GM18499 (cell line): ENCODE data around the gene SPATS2L.
A peak's percentile ranks its signal among the peaks of the same experiment; 100 is the strongest.

Experiments used
- ATAC-seq: cut with Tn5 transposase; IDR thresholded peaks from one replicate; pipeline ENCODE4 v1.9.1; 2021; ENCODE audit warnings: moderate number of reproducible peaks; ENCODE audit not compliant: insufficient read depth, unreplicated experiment

SPATS2L gene

GRCh38 chr2:200296118-200296517 is 10.4 kb upstream of the SPATS2L start:
- no peak for ATAC-seq

DNA sequence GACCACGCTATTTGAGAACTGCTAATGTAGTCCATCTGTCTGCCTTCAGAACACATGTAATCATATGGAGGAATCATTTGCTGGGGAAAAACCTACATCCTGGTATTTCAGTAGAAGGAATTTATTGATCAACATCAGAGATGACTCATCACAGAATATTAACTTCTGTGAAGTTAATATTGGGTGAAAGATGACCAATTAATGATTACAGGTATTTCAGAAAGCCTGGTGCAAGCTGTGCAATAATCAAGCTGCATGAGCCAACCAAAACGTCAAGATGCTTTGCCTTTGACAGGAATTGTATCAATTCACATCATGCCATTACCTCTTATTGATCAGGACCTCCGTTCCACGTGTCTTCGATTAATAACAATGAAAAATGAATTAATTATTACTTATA is 9.4 kb upstream of the SPATS2L start:
- ATAC-seq: no peak

- ATAC-seq: no peak
These were observed 8.5 kb upstream of the SPATS2L start for GRCh38 chr2:200297989-200298388.

GRCh38 chr2:200298816-200299215 is 7.7 kb upstream of the SPATS2L start:
- ATAC-seq: no peak

DNA sequence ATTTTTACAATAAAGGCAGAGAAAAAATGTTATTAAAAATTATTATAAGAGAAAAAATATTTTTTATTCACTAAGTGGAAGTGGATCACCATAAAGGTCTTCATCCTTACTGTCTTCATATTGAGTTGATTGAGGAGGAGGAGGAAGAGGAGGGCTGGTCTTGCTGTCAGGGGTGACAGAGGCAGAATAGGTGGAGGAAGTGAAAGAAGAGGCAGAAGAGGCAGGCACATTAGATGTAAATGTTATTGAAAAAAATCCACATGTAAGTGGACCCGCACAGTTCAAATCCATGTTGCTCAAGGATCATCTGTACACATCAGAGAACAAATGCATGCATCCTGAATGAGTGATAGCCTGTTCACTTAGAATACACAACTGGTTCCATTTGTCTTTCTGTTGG is 6.4 kb upstream of the SPATS2L start:
- ATAC-seq: no peak

DNA sequence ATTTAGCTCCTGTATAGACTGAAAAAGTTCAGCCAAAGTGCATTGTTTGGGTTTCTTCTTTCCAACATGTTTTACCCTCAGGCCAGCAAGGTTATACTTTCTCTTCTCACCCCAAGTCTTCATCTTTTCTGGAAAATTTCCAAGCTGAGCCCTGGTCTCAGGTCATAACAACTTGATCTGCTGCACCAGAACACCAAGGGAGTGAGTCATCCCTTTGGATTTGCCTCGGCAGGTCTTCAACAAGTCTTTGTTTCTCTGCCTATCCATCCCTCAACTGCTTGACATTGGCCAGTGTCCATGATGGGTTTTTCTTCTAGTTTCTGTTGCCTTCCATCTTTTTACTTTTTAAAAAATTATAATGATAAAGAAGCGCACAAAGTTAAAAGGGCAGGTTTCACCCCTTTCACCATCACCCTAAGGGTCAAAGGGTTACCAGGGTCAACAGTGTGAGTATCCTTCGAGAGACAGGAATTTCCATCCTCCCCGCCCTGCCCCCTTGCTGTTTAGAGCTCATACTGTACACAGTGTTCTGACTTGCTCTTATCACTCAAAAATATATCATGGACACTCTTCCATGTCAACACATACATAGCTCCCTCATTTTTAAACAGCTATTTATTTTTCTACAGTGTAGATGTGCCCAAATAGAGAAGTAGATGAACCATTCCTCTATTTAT is 5.7 kb upstream of the SPATS2L start:
- ATAC-seq: no peak

DNA sequence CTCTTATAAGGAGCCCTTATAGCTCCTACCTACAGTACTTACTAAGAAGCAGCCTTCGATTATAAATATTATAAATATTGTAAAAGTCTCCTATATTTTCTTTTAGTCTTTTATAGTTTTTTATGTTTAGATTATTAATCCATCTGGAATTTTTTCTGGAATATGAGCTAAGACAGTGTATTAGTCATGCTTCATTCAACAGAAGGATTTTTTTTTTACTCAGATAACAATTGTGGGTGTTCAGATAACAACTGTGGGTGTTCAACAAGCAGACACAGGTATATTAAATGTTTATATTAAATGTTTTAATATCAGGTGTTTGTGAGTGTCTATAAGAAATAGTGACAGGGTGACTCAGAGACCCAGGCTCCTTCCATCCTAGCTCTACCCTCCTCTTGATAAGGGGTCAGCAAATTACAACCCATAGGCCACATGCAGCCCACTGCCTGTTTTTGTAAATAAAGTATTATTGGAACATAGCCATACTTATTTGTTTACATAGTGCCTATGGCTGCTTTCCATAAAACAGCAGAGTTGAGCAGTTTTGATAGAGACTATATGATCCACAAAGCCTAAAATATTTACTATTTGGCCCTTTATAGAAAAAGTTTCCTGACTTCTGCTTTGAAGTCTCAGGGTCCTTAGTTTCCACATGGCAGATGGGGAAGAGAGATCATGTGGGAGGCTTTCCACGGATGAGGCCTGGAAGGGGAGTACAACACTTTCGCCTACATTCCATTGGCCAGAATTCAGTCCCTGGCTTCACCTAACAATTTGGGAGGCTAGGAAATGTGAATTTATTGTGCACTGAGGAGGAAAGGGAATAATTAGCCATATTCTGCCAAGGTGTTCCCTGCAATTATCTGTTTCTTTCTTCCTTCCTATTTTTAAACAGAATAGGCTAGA is 4.3 kb upstream of the SPATS2L start:
- ATAC-seq: no peak

DNA sequence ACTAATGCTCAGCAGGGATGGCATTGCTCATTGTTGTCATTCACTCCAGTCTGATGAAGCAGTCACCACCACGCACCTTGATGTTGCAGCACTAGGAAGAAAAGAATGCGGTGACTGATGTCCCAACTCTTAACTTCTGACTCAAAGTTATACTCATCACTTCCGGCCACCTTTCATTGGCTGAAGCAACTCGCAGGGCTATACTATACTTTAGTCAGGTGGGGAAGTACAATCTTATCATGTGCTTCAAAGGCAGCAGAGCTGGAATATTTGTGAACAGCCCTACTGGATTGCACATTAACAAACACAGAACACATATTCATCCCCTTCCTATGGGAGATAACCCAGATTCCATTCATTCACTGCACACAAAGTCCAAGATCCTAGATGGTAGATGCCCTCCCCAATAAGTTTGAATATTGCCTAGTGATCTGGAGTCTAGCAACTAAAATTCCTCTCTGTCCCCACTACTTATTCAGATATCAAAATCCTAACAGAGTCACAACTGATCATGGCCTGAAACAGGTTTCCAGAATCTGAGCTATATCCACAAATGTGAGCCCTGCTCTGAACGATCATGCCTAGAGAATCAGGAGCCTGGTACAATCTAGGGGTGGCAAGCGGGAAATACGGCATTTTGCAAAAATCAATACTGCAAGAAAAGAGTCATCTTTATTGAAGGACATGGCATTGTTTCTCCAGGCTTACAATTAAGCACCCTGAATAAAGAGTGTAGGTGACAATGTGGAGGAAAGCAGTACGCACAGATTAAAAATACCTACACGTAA is 3.4 kb upstream of the SPATS2L start:
- ATAC-seq: no peak

DNA sequence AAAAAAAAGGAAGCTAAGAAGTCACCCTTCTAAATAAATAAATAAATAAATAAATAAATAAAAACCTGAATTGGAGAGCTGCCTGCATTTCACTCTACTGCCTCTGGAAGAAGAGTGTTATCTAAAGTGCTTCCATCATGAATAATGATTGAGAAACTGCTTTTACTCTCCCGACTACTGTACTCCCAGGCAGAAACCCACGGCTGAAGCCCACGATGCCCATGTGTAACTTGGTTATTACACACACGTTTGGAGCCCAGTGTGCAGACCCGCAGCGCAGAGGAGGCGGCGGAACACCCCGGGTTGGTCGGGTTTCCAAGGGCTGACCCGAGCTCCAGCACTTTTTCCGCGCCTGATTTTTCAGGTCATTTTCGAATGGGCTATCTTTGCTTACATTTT is 697 bp upstream of the SPATS2L start:
- ATAC-seq: no peak

DNA sequence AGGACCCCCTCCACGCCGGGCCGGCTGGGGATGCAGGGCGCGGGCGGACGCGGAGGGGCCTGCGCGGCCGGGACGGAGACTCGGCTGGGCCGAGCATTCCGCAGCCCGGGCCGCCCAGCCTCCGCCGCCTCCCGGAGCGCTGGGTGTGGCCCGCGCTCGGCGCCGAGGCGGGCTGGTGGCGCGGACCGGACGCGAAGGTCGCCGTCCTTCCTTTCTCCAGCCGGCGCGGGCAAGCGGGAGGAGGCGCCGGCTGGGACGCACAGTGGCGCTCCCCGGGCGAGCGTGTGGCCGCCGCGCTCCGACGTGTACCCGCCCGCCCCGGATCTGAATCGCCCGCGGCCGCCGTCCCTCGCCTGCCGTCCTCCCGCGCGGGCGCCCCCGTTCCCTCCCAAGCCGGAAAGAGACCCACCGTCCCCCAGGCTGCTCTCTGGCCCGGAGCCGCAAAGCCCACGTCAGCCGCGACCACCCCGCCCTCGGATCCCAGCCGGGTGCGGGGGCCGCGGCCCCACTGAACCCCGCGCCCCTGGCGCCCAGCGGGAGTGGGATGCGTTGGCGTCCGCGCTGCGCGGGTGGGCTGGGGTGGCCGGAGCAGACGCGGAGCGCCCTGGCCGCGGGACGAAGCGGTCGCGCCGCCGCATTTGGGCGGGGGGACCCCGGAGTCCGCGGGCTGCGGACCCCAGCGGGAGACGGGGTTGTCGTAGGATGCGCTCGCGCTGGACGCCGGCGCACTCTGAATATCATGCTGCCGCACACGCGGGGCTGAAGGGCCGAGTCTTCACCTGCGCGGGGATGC is 634 bp downstream of the SPATS2L start:
- ATAC-seq: peak; percentile 34

- no peak for ATAC-seq
These were observed 1.4 kb downstream of the SPATS2L start for GRCh38 chr2:200307724-200308545.

GRCh38 chr2:200308546-200309295 is 2.2 kb downstream of the SPATS2L start:
- ATAC-seq: no peak

- ATAC-seq: no peak
These were observed 3.0 kb downstream of the SPATS2L start for GRCh38 chr2:200309296-200310049.

- no peak for ATAC-seq
These were observed 4.1 kb downstream of the SPATS2L start for GRCh38 chr2:200310545-200310971.

- ATAC-seq: no peak
These were observed 4.6 kb downstream of the SPATS2L start for GRCh38 chr2:200311139-200311538.

DNA sequence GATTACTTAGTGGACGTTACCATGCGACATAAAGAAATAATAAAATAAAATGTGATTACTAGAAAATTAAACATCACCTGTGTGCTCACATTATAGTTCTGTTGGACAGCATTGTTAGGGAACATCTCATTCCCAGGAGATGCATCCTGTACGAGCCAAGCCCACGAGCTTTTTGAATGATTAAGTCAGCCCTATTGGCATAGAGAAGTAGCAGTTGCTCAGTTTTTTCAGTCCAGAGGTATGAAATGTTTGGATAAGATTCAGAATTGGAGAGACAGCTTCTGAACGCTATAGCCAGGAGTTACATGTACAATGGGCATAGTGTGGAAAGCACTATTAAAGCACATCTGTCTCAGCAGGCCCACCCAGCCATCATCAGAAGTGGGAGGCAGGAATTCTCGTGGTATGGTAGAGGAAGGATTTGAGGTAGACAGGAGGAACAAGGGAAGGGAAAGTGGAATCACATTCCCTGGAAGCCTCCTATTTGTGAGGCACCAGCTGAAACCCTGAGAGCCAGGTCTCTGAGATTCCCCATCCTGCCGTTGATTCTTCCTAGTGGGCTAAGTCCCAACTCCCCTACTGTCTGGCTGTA is 8.6 kb downstream of the SPATS2L start:
- ATAC-seq: no peak

- no peak for ATAC-seq
These were observed 11.5 kb downstream of the SPATS2L start for GRCh38 chr2:200317975-200318374.
